ENCODE data around the gene GPRC5A. TPM values are rescaled to one million over a fixed set of nuclear protein-coding genes. Genes with fewer than 3 reads are reported as not detected.

Gene GPRC5A
- total and polyA plus RNA-seq, 2 donors (not counting 3 experiments of a cell fraction or from before 2014, with no cell fraction given): 22.7 to 86.4 TPM

DNA sequence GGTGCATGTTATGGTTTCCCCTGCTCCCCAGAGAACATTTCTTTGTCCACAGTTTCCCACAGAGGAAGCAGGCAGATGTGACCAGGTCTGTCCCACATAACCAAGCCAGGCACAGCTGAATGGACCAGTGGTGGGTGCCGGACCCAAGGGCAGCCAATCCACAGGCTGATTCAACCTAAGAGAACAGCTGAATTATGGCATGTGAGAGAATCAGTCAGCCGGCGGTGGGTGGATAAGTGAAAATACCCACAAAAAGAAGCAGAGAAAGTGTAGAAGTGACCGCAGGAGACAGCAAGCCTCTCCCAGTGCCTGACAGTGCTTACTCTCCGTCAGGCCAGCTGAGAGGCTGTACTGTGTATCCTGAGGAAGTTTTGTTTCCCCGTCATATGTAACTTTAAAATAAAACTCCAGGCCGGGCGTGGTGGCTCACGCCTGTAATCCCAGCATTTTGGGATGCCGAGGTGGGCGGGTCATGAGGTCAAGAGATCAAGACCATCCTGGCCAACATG is 45.7 kb downstream of the GPRC5A start:
- CTCF ChIA-PET: interaction anchor here (1.9 kb wide), 1 partner anchor 18 kb away, joined by 4 read pairs; no protein-coding TSS in a partner anchor
- Histone ChIP-seq H3K9me1 (replicated peaks; ENCODE audit: control insufficient read depth, extremely low read depth, insufficient read depth, low read length) (no peaks in the 10 kb centered on the region), H3K79me2 (ENCODE audit: control insufficient read depth, insufficient read depth, low read length) (no peaks in the 10 kb centered on the region), H3K9ac (replicated peaks; ENCODE audit: extremely low read depth, insufficient read depth, low read length) (no peak overlapping the region), H3K27ac (ENCODE audit: insufficient read depth, low read depth, low read length) (no peak overlapping the region), H3K4me2 (ENCODE audit: insufficient read depth, low read length) (no peak overlapping the region), H4K20me1 (replicated peaks; ENCODE audit: control insufficient read depth, extremely low read depth, insufficient read depth, low read length) (no peaks in the 10 kb centered on the region), H2AFZ (ENCODE audit: low read depth, low read length) (no peak overlapping the region), H3K36me3 (ENCODE audit: control insufficient read depth in 2 of 2, extremely low read depth in 1 of 2, insufficient read depth in 2 of 2, low read length in 2 of 2) (no peaks in the 10 kb centered on the region), H3K9me3 (replicated peaks; ENCODE audit: control insufficient read depth, insufficient read depth, low read length) (no peaks in the 10 kb centered on the region), H3K27me3 (ENCODE audit: control insufficient read depth in 2 of 2, insufficient read depth in 2 of 2, low read length in 2 of 2) (no peaks in the 10 kb centered on the region), H3K4me3 (replicated peaks in 1 of 3; ENCODE audit: insufficient read depth in 1 of 3, low read depth in 1 of 3, low read length in 3 of 3) (no peak overlapping the region), H3K4me1 (ENCODE audit: control insufficient read depth, extremely low read depth, insufficient read depth, low read length) (no peaks in the 10 kb centered on the region)
- dilution Hi-C loops (cut with MboI; ENCODE audit: extremely low pct_ligation_motif_present, low sequenced_read_pairs): no loop called here
- intact Hi-C loops (cut with micrococcal nuclease): no loop called here
- FAIRE-seq (no peak), DNase-seq (ENCODE audit: low read depth, low spot score) (no peak)
- no TSS peak for BruUV-seq (replicated peaks)
- POLR2A ChIA-PET: no interaction called here
- TF ChIP-seq GATA2 (IDR thresholded peaks at IDR 0.05; ENCODE audit: insufficient read depth, insufficient read length, low read depth, low read length): no peak
- TF ChIP-seq, protein P1, sequence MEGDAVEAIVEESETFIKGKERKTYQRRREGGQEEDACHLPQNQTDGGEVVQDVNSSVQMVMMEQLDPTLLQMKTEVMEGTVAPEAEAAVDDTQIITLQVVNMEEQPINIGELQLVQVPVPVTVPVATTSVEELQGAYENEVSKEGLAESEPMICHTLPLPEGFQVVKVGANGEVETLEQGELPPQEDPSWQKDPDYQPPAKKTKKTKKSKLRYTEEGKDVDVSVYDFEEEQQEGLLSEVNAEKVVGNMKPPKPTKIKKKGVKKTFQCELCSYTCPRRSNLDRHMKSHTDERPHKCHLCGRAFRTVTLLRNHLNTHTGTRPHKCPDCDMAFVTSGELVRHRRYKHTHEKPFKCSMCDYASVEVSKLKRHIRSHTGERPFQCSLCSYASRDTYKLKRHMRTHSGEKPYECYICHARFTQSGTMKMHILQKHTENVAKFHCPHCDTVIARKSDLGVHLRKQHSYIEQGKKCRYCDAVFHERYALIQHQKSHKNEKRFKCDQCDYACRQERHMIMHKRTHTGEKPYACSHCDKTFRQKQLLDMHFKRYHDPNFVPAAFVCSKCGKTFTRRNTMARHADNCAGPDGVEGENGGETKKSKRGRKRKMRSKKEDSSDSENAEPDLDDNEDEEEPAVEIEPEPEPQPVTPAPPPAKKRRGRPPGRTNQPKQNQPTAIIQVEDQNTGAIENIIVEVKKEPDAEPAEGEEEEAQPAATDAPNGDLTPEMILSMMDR (IDR thresholded peaks at IDR 0.05; ENCODE audit: extremely low read depth in 1 of 2, insufficient read depth in 1 of 2, low read depth in 1 of 2, low read length in 2 of 2): no peak
- TF ChIP-seq, protein P2, sequence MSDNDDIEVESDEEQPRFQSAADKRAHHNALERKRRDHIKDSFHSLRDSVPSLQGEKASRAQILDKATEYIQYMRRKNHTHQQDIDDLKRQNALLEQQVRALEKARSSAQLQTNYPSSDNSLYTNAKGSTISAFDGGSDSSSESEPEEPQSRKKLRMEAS (IDR thresholded peaks at IDR 0.05; ENCODE audit: insufficient read depth, insufficient read length): no peak
- TF ChIP-seq MYC (IDR thresholded peaks at IDR 0.05; ENCODE audit: low read depth, low read length): no peak
- TF ChIP-seq JUN (IDR thresholded peaks at IDR 0.05; ENCODE audit: borderline replicate concordance, insufficient read depth, insufficient read length, low read depth): no peak
- TF ChIP-seq POLR2A (IDR thresholded peaks at IDR 0.05; ENCODE audit: low read depth, low read length): no peak
- no peak for TF ChIP-seq POLR2AphosphoS5 (IDR thresholded peaks at IDR 0.05; ENCODE audit: insufficient read depth, low read depth, low read length)
- no peak for TF ChIP-seq FOS (IDR thresholded peaks at IDR 0.05; ENCODE audit: borderline replicate concordance, insufficient read depth, low read length)
